Cardiac septum (tissue), 1 donor: ENCODE measurements around the gene TRPV2. TPM values are rescaled to one million over a fixed set of nuclear protein-coding genes. Genes with fewer than 3 reads are reported as not detected.
"Not testable (repeated sequence)": the region's sequence is repeated elsewhere in the genome, so short reads cannot be mapped to it uniquely, and the experiment has no call there.

ENCODE experiments used
- DNase-seq: peaks from one replicate; pipeline ENCODE4 v3.0.0-alpha.2; 2020; ENCODE audit warnings: low spot score
- intact Hi-C: fragments of 100-400 bp; cut with DNase I; formaldehyde crosslinking; loops from one replicate; pipeline ENCODE4 v1.14.0; 2022
- total RNA-seq: library from RNA; stranded (reverse); fragmentation: NEBNext Ultra II Directional; extraction: Animal tissue kit (Norgen Biotek cat#: 25700); gene quantifications from one replicate; pipeline ENCODE4 v1.2.1, GENCODE V29; 2021
- donor health status: DM: no; HTN: no; CAD: no.

The TRPV2 gene
- total RNA-seq, 1 donor from 2014 or later = 9.1 TPM

- intact Hi-C loops = no loop called here
- DNase-seq = no peak
These were observed 18.1 kb downstream of the TRPV2 start for GRCh38 chr17:16433514-16433913.

DNA sequence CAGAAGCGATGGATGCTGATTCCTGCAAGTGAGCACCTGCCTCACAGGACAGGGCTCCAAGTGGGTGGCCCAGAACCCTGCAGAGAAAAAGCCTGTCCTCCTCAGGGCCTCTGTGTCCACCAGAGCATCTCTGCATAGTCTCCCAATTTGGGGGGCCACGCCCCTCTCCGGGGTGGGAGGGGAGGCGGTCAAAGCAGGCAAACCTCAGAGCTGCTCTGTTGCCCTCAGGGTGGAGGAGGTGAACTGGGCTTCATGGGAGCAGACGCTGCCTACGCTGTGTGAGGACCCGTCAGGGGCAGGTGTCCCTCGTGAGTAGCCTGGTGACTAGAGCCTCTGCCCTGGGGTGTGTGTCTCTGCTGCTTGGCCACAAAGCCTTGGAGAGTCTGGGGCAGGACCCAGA is 19.3 kb downstream of the TRPV2 start:
- no peak for DNase-seq
- intact Hi-C loops = no loop called here

DNA sequence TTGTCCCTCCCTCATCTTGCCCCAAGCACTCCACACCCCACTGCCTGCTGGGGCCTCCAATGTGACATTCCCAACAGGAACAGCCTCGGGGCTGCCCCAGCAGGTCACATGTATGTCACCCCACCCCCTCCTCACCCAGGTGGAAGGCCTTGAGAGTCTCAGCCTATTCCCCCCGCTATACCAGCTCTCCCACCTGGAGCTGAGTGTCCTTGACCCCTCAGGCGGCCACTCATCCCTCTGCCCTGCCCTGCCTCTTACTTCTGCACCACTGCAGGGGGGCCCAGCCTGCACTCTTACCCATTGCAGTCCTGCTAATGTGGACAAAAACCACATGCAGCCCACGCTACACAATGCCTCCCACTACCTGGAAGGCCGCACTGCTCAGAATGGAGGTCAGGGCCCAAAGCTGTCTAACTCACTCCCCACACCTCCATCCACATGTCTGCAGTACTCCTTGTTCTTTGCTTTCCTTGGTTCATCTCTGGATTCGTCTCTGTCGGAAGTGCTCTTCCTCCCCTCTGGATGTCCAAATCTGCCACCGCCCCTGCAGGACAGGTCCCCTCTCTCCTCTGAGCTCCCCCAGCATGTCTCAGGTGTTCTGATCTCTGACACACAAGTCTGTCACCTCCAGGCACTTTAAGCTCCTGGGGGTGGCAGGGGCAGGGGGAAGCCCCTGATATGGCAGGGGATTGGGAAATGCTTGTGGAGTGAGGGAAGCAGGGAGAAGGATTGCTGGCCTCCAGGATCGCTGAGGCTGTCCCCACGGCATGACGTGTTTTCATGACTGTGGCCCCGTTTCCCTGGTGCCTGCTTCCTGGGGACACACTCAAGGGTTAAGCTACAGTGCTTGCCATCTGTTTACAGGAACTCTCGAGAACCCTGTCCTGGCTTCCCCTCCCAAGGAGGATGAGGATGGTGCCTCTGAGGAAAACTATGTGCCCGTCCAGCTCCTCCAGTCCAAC is 20.8 kb downstream of the TRPV2 start:
- no peak for DNase-seq
- intact Hi-C loops = no loop called here

DNA sequence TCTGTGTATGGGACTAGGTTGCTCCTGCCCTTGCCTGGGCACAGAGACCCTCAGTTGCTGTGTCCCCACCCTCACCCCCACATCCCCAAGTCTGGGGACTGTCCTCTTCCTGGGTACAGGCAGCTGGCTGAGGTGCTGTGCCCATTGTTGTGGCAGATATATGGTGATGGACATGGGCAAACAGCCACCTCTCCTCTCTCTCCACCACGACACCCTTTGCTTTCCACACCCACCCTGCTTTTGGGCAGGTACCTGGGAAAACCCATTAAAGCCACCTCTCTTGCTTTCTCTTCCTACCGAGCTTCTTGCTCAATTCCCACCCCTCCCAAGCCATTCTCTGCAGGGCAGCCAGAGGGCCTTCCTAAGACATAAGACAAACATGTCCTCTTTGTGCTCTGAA is 21.7 kb downstream of the TRPV2 start:
- intact Hi-C loops = no loop called here
- DNase-seq = no peak

DNA sequence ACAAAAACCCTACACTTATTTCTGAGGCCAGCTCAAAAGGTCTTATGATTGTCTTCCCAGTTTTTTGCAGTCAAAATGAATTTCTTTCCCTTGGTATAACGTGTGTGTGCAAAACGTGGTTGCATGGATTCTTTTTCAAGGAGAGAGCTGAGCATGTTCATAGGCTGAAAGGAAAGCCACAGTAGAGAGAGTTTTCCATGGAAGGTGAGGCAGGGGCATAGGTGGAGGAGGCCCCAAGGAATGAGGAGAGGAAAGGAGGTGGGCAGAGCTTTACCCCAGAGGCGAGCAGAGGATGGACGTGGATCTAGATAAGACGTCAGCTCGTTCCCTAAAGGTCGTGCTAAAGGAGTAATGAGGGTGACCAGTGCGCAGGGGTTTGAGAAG is 22.8 kb downstream of the TRPV2 start:
- no peak for DNase-seq
- intact Hi-C loops = loop anchor here (2.0 kb wide), 1 partner anchor 57 kb away; the partner anchor contains the start of gene UBB

GRCh38 chr17:16438557-16439302 is 23.4 kb downstream of the TRPV2 start:
- DNase-seq = peak; percentile 97
- intact Hi-C loops = loop anchor here (2.0 kb wide), 1 partner anchor 58 kb away; the partner anchor contains the start of gene UBB

- intact Hi-C loops = loop anchor here (2.0 kb wide), 1 partner anchor 59 kb away; the partner anchor contains the start of gene UBB
- no peak for DNase-seq
These were observed 24.0 kb downstream of the TRPV2 start for GRCh38 chr17:16439303-16439791.

- intact Hi-C loops = loop anchor here (2.0 kb wide), 1 partner anchor 59 kb away; the partner anchor contains the start of gene UBB
- no peak for DNase-seq
These were observed 24.5 kb downstream of the TRPV2 start for GRCh38 chr17:16439811-16440351.

DNA sequence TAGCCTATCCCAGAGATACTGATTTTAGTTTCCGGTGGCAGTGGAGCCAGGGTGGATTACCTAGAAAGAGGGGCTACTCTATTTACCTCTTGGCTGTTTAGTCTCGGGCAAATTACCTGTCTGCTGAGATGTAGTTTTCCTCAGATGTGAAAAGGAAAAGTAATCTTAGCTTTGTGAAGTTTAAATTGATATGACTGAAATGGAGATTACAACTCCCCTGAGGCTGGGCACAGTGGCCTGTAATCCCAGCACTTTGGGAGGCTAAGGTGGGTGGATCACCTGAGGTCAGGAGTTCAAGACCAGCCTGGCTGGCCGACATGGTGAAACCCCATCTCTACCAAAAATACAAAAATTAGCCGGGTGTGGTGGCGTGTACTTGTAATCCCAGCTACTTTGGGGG is 25.0 kb downstream of the TRPV2 start:
- intact Hi-C loops, DNase-seq: not testable (repeated sequence)

DNA sequence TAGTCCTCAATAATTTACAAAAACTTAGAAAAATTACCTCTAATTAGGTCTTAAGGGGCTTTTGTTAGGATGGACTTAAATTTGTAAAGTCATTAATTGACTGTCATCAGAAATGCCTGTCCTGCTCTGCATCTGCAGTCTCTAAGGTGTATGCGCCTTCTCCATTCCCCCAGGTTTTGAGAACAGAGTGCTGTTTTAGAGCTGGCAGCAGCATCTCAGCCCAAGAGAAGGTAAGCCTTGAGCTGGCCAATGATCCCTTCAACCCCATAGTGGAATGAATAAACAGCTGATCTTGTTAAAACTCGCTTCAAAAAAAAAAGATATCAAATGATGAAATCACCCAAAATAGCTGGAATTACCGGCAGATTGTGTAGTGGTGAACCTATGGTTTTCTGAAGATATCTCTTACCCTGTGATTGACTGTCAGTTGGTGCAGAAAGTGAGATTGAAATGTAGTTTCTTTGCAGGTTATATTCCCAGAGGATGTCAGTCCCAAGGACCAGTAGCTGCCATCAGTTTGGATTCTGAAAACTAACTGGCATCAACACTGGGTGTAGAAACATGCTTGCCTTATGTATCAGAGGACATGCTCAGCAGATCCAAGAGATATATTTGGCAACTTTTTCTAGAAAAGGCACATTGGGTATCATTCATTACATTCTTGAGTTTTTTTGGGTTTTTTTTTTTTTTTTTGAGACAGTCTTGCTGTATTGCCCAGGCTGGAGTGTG is 25.7 kb downstream of the TRPV2 start:
- intact Hi-C loops = no loop called here
- DNase-seq = no peak

DNA sequence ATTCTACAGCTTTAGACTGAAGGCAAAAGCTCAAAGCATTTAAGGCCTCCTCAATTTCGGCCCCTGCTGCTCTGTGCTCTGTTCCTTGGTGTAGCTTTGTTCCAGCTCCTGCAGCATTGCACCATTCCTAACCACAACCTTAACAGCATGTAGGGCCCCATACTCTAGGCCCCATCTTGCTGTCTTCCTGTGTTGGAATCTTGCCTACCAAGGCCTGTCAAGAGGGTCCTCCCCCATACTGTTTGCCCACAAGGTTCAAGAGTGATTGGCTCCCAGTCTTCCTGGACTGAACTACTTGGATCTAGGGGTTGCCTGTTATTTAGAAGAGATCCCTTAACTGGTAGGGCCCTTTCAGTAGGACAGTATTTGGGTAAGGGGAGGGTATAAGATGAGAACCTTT is 26.8 kb downstream of the TRPV2 start:
- intact Hi-C loops = no loop called here
- no peak for DNase-seq

- no peak for DNase-seq
- intact Hi-C loops = no loop called here
These were observed 27.5 kb downstream of the TRPV2 start for GRCh38 chr17:16442594-16443510.

DNA sequence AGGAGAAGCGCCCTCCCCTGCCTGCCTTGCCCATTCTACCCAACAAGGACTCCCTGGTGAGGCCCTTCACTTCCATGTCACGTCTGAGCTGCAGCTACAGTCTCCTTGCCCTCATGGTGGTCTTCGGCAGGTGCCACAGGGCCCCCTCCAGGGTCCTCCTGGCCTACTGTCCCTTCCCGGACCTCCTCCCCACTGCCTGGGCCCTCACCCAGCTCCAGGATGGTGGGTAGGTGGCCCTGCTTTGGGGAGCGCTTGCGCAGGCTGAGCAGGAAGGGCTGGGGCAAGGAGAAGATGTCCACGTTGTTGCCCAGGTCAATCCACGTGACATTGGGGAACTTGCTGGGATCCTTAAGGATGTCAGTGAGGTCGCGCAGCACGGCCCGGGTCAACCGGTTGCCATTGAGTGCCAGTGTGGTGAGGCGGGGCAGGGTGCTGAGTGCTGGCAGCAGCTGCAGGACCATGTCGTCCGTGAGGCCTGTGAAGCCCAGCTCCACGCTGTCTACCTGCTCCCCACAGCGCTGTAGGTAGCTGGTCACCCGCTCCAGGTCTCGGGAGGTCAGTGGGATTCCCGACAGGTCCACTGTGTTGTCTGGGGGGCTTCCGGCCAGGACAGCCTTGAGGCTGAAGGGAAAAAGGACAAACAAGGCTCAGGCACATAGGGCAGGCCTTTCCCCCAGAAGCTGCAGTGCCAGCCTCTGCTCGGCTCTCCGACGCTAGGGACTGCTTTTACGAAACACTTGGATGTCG is 28.3 kb downstream of the TRPV2 start:
- intact Hi-C loops = no loop called here
- DNase-seq = no peak

DNA sequence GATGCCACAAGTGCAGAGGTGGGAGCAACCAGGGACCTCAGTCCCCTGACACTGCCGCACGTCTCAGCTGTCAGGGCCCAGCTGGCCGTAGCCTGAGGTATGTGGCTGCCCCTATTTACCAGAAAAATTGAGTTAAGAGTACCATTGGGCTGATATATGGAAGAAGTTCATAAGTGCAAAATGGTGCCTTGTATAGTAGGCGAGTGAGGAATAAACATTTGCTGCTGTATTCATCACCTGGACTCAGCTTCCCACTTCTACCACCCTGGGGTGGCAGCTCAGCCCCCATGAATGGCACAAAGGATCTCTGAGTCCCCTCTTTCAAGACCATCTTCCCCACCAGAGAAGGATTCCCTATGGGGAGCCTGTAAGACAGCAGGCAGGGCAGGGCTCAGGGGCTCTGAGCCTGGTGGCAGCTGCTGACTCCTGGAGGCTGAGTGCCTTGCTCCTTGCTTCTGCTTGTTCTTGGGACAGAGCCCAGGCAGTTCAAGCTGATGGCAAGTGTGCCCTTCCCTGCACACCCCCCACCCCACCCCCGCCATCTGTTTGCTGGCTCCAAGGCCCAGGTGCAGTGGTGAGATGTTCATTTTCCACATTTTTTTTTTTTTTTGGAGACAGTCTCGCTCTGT is 29.0 kb downstream of the TRPV2 start:
- intact Hi-C loops = no loop called here
- no peak for DNase-seq

DNA sequence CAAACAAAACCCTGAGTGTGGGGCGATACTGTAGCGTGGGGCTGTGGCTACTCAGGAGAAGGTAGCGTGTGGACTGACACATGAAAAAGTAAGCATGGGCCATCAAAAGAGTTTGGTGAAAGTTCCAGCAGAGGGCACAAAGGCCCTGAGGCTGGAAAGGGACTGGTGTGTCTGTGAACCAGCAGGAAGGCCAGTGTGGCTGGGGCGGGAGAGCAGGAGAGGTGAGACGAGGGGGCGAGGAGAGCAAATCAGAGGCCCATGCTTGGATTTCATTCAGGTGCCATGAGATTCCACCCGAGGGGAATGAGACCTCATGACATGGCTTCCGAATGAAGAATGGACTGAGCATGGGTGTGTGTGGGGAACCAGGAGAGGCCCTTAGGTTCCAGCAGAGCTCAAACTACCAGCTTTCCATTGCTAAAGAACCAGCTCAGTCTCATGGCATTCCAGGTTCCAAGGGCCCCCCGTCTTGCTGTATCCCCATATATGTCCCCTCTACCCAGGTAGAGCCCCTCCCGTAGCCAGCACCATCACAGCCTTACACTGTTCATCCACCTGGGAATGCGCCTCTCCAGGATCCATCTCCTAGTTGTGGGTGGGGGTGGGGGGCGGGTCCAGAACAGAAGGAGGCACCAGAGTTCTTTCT is 31.1 kb downstream of the TRPV2 start:
- intact Hi-C loops = no loop called here
- no peak for DNase-seq

DNA sequence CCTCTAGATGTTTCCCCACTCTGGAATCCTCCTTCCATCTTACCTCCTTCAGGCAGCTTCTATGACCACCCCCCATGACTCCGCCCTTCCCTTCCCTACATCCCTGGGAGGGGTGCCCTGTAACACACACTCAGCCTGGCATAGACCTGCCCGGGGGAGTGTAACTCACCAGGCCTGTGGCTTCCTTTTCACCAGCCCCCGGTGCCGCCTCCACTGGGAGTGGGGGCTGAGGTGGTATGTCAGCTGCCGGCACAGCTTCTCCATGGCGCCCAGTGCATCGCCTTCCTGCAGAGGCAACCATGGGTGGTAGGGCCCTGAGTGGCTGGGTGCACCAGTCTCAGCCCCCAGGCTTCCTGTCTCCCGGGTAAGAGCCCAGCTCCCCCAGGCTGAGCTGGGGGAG is 32.3 kb downstream of the TRPV2 start:
- no peak for DNase-seq
- intact Hi-C loops = no loop called here

DNA sequence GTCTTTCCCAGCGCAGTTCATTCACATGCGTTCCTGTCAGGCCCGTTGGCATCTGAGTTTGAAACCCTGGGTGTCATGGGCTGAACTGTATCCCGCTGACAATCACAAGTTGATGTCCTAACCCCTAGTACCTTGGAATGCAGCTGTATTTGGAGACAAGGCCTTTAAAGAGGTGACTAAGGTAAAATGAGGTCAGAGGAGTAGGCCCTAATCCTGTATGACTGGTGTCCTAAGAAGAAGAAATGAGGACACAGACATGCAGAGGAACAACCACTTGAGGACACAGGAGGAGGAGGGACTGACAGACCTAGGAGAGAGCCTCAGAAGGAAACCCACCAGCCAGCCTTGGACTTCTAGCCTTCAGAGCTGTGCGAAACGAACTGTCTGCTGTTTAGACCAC is 33.1 kb downstream of the TRPV2 start:
- DNase-seq = no peak
- intact Hi-C loops = no loop called here
